Jurkat, Clone E6-1 (cell line): ENCODE results near the gene RAI1.

Source experiments
- DNase-seq: peaks from one replicate; pipeline ENCODE4 v3.0.0-alpha.2; 2011; ENCODE audit warnings: low read depth, low spot score
- H3K4me3 ChIP-seq: 2 replicates; pipeline ENCODE4 v1.5.1; 2011; ENCODE audit warnings: mild to moderate bottlenecking, low read length, control low read depth, moderate library complexity

Gene RAI1

DNA sequence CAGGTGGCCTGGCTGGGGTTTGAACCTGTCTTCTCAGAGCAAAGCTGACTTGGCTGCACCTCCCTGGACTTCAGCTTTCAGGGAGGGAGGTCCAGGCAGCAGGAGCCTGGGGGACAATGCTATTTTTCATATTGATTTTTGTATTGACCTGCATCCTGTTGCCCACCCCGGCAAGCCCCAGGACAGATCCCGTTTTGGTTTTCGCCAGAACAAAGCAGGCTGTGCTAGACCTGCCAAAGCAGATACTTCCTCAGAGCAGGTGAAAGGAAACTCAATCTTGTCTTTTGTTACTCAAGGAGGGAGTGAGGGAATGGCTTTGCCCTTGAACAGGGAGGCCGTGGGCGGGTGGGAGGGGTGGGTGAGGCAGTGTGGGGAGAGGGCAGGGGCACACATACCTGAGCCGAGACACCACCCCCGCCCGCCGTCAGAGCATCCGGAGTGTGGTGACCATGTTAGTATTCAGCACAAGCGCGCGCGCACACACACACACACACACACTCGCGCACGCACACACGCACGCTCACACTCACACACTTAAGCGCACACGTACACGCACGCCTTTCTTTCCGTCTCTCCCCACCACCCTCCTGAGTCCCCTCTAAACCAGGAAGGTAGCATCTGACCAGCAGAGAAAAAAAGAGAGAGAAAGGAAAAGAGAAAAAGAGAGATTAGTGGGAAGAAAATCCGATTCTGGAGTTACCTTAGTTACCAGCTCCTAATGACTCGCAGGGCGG lies 59.5 kb downstream of the RAI1 start:
- no peak for DNase-seq
- H3K4me3 ChIP-seq = no peak overlapping the region

DNA sequence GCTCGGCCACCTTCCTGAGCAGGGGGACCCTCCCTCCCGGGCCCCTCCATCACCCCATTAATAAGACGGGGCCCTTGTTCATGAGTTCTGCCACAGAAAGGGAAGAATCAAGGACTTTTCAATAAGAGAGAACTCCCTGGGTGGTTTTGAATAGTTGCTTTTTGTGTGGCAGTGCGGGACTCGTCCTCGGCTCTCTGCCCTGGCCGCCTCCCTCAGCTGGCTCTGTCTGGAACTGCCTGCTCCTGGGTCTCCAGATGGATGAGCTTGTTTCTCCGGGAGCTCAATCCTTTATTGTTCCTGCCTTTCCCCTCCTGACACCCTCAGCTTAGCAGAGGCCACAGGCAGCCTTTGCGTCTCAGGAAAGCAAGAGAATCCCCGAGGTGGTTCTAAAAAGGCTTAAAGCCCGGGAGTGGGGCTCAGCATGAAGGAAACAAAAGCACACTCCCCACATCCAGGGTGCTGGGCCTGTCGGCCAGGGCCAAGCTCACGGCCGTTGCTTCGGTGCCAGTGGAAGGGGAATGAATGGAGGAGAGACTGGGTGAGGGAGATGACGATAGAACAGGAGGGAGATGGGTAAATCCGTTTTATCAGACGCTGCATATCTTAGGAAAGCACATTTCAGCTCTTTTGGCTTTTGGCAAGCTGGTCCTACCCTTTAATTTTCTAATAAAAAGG lies 60.2 kb downstream of the RAI1 start:
- H3K4me3 ChIP-seq = no peak overlapping the region
- DNase-seq = no peak

DNA sequence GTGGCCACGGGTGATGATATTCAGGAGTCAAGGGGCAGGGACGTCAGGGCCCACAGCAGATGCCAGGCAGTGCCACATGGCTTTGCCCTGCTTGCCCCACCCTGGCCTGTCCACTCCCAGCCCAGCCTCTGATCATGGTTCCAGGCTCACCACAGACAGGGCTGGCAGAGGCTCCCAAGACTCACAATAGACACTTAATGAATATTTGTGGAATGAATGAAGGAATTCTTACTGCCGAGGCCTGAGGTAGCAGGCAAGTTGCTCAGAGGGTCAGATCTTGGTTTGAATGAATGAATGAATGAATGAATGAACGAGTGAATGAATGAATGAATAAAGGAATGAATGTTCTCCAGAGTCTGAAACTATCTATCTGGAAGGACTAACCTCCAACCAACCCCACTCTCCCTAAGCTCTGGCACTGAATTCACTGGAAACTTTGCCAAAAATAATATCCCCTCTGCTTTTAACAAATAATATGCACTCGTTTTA lies 60.9 kb downstream of the RAI1 start:
- no peak overlapping the region for H3K4me3 ChIP-seq
- DNase-seq = no peak

DNA sequence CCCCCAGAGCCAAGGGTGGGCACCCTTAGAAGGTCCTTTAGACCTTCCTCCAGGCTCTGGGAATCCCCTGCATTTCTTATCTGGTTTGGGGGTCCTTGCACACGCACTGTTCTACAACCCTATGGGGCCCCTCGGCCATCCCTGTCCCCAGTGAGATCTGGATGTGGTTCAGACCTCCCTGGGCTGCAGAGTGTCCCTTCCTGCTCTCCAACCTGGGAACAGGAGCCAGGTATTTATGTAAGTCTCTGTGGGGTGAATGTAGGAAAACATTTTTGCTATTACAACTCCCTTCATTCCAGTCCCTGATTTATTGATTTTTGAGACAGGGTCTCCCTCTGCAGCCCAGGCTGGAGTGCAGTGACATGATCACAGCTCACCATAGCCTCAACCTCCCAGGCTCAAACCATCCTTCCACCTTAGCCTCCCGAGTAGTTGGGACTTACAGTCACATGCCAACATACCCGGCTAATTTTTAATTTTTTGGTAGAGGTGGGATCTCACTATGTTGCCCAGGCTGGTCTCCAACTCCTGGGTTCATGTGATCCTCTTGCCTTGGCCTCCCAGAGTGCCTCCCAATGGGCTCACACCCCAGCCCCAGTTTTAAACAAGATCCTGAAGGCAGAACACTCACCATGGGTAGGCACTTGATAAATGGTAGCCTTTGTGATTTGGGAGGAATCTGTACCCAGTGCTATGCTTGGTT lies 61.6 kb downstream of the RAI1 start:
- H3K4me3 ChIP-seq = no peak overlapping the region
- DNase-seq = no peak

DNA sequence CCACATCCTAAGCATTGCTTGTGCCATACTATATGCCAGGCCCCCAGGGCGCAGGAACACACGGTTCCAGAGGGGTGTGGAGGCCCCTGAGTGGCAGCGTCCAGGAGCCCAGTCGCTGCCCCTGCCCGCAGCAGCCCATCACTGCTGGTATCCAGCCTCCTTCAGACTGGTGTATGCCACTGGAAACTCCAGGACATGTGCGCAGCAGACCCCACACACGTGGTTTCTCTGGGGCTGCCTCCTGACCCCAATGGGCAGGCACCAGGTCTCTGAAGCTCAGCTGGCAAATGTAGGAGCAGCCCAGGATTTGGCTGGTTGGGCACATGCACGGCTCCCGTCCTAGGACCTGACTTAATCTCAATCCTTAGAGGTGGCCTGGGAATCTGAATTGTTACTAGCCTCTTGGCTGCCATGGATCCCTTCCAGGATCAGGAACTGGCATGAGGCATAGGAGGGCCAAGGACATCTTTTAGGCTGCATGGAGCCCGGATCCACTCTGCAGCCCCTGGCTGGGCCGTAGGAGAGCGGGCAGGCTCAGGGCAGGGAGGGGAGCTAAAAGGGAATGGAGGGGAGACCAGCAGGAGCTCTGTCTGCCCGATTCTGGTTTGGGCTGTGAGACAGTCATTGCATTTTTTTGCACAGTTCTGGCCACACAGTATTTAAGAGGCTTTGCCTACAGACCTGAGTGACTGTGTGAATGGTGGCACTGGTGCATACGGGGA lies 62.3 kb downstream of the RAI1 start:
- no peak overlapping the region for H3K4me3 ChIP-seq
- no peak for DNase-seq

DNA sequence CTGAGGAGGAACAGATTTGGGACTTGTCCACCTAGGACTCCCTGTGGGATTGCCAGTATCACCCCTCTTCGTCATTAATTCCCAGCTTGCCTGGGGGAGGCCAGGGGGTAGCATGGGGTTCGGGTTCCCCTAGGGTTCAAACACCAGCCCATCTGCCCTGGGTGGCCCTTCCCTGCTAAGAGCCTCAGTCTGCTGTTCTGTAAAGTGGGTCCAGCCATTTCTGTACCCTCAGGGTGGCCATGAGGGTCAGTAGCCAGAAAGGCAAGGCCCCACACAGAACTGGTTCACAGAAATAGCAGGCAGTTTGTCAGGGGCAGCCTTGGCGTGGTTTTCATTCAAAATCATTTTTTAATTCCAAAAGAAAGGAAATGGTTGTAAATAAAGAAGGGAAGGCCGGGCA lies 62.9 kb downstream of the RAI1 start:
- H3K4me3 ChIP-seq = no peak overlapping the region
- no peak for DNase-seq

DNA sequence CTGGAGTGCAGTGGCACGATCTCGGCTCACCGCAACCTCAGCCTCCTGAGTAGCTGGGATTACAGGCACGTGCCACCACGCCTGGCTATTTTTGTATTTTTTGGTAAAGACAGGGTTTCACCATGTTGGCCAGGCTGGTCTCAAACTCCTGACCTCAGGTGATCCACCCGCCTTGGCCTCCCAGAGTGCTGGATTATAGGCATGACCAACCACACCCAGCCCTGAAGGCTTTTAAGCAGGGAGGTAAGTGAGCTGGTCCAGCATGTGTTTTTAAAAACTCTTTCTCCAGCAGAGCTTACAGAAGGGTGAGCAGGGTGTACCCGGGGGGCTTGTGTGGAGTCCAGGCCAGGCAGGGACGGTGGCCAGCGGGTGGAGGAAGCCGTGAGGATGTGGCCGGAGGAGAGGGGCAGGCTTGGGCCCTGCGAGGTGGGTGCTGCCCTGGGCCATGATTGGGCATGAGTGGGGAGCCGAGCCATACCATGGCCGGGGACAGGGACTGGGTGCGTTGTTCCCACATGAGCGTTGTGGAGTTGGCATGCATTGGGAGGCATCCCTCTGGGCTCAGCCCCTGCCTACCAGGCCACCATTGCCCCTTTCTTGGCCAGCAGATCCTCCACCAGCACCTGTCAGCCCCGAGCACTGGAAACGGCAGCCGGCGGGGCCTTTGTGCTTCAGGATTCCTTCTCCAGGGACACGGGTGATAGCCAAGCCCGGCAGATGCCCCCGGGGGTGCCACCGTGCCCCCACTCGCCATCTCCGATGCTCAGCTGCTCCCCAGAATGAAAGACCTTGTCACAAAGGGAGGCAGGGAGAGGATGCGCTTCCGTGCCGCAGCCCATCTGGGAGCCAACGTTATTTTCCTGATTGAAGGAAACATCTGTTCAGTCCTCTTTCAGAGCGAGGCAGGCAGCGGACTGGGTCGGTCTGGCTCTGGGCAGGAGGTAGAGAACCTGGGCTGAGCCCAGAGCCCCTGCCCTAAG lies 64.5 kb downstream of the RAI1 start:
- H3K4me3 ChIP-seq = no peak overlapping the region
- DNase-seq = no peak

DNA sequence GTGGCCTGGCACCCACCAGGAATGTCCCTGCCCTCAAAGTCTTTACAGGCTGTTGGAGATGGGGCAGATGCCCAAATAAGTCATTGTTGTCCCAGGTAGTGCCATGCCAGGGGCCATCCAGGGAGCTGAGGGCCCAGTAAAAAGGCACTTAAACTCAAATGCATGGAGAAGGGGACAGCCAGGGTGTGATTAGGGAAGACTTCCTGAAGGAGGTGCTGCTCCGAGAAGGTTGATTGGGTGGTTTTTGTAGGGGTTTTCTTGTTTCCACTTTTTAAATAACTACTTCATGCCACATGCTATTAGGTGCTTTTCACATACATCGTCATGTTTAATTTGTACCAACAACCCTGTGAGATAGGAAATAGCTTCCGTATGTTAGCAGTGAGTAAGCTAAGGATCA lies 66.9 kb downstream of the RAI1 start:
- no peak for DNase-seq
- no peak overlapping the region for H3K4me3 ChIP-seq

DNA sequence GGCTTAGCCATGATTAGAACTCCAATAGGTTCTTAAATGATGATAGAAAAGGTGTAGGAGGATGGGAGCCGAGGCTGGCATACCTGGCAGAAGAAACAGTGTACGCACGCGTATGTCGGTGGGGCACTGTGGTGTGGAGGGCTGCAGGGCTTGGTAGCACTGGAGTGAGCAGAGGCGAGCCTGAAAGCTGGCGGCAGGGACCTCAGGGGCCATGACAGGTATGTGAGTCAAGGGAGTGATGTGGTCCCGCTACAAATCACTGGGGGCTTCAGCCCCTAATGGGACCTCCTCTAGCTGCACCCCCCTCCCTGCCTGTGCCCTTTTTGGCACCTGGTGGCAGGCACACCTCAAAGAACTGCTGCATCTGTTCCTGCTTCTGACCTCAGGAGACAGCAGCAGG lies 67.3 kb downstream of the RAI1 start:
- no peak overlapping the region for H3K4me3 ChIP-seq
- no peak for DNase-seq

DNA sequence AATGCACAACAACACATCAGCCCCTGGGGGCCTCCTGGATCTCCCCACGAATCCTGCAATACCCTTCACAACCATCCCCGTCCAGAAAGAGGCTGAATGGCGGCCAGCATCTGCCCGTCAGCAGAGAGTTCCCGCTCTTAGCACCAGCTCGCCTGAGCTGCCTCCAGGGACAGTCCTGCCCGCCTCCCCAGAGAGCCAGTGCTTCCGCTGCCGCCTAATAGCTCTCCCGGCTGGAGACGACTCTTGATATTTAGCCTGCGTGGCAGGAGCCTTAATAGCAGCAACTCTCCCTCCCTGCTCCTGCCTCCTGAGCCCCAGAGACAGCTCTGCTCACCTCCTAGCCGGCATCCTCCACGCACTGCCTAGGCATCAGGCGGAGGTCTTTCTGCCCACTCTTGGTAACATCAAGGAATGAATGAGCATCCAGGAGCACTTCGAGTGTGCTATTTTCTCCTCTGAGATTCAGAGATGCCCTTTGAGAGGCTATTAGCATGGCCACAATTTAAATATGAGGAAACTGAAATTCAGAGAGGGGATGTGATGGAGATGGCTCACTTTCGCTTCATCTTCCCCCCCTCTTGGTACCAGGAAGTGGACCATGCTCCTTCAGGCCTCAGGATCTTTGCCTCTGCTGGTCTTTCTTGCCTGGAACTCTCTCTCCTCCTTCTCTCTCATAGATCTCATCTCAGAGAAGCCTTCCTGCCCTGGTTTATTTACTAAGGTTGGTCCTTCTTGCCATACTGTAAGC lies 67.9 kb downstream of the RAI1 start:
- no peak for DNase-seq
- peak overlapping the region; percentile 15 for H3K4me3 ChIP-seq

DNA sequence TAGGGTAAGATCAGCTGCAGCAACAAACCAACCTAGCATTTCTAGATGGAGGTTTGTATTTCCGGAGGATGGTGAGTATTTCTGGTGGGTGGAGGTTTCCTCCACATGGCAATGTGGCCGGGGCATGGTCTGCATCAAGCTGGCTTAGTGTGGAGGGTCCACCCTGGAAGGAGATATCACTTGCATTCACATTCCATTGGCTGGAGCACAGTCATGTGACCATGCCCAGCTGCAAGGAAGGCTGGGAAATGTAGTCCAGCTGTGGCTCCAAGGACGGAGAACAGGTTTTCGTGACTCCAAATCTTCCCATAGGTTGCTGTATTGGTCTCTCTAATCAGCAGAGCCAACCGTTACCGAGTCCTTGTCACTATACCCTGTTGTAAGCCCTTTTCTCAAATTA lies 68.7 kb downstream of the RAI1 start:
- peak; percentile 81 for DNase-seq
- H3K4me3 ChIP-seq = peak overlapping the region; percentile 15

DNA sequence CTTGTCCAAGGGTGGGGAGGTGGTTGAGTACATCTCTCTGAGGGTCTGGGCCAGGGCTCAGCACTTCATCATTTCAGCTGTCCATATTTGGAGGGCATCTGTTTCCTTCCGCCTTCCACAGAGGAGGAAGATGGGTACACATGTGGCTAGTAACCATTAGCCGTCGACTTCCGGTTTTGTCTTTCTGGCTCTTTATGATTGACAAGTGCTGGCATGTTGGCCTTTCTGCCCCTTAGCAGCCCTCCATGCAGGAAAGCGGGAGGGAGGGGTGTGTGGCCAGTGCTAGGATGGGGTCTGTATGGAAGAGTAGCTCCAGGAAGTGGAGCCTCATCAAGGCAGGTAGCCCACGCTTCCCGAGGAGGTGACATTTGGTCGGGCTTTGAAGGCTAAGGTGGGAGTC lies 69.6 kb downstream of the RAI1 start:
- peak overlapping the region; percentile 54 for H3K4me3 ChIP-seq
- DNase-seq = peak; percentile 82

DNA sequence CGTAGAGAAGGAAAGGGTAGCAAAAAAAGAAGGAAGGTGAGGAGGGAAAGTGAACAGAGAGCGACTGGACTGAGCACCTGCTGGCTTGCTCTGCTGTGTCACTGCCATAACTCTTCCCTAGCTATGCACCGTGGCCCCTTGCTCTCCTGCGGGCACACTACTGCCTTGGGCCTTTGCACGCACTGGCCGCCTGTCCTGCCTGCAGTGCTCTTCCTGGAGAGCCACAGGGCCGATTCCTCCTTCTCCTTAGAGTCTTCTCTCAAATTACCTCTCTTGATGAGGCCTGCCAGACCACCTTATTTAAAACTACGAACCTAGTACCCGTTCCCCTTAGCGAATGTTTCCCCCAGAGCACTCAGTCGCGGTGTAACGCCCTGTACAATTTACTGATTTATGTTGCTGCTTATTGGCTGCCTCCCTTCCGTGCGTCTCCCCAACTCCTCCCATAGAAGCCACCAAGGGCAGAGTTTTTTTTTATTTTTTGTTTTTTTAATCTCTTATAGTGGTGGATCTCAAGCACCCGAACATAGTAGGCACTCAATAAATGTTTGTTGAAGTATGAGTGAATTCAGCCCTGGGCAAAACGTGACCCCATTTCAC lies 70.3 kb downstream of the RAI1 start:
- H3K4me3 ChIP-seq = peak overlapping the region; percentile 54
- peak; percentile 75 for DNase-seq

DNA sequence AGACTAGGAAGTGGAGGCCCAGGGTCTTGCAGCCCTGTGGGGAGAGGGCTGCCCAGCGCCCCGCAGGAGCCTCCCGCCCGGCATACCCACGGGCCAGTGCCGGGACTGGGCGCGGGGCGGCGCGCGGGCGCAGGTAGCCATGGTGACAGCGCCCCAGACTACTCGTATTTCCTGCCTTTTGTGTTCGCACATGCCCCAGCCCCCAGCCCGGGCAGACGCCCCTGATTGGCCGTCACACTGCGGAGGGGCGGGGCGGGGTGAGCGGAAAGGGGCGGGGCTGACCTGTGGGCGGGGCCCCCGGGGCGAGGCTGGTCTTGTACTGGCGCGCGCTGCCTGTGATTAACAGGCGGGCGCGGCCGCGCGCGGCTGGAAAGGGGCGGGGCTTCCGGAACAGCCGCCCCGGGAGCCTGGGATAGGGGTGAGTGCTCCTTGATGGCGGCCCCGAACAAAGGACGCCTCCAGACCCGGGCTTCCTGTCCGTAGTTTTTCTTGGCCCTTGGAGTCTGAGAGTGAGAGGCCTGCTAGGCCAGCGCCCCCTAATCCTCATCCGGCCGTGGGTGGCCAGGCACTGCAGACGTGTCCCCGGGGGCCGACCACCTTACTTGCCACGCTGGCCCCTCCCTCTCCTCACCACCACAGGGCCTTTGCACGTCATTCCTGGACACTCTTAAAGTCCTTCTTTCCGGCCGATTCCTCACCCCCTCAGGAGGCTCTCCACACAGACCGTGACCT lies 71.0 kb downstream of the RAI1 start:
- peak overlapping the region; percentile 59 for H3K4me3 ChIP-seq
- DNase-seq = peak; percentile 90

DNA sequence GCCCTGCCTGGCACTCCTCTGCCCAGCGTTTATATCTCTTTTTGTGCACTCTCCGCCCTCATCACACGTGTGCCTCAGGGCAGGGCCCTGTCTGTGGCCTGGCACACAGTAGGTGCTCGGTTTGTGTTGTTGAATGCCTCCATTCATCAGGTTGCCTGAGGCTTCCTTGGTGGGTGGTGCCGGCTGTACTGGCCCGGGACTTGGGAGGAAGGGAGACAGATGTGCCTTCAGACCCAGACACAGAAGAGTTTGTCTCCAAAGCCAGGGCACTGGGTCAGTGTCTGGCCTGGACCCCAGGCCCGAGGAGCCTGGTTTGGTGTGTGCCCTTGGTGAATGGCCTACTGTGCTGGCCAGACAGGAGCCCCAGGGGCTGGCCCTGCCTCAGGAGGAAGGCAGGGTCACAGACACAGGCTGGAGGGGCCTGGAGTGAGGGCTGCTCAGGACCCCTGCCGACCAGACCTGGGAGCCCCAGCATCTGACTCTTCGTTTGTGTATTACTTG lies 71.6 kb downstream of the RAI1 start:
- peak overlapping the region; percentile 59 for H3K4me3 ChIP-seq
- no peak for DNase-seq
